K562 (cell line): ENCODE data around the gene IL20RB. TPM values are rescaled to one million over a fixed set of nuclear protein-coding genes. Genes with fewer than 3 reads are reported as not detected.
"Not testable (repeated sequence)": the region's sequence is repeated elsewhere in the genome, so short reads cannot be mapped to it uniquely, and the experiment has no call there.

Experiments
- ATAC-seq: fragments of 200-7000 bp; cut with Tn5 transposase; 3 replicates; pipeline ENCODE4 v1.9.1; 2020; ENCODE audit warnings: moderate library complexity
- BruUV-seq: library from RNA; stranded (reverse); fragments of 400-500 nt; replicated peaks from 2 replicates; lab custom pipeline; 2021; lab: Mats Ljungman, UMichigan
- CTCF ChIA-PET: fragments of 300-600 bp; formaldehyde crosslinking; extraction: SDS; loops from one replicate; lab custom pipeline; 2021; ENCODE audit warnings: low intra/inter-chr PET ratio; lab: Yijun Ruan, JAX
- POLR2A ChIA-PET: fragments of 300-600, 350-650 bp; sonication (Branson Sonifier 250); formaldehyde crosslinking; extraction: SDS; loops from one replicate; lab custom pipeline; 2021; ENCODE audit warnings: antibody characterized with exemption, inconsistent platforms; lab: Yijun Ruan, JAX
- DNase-seq, 4 experiments: peaks; one replicate each; pipeline versions ENCODE4 v3.0.0 to v3.0.0-alpha.2; 2011 to 2018; ENCODE audit warnings: low spot score in 3 of 4, mixed read lengths in 3 of 4; ENCODE audit errors: extremely low read depth in 1 of 4
- FAIRE-seq: peaks from 2 replicates; lab custom pipeline; 2011; peaks lifted over from hg19 to GRCh38; lab: Jason Lieb, UNC
- H2AFZ ChIP-seq: 2 replicates; pipeline ENCODE4 v1.6.0; 2011; ENCODE audit warnings: low read depth, low read length, control low read depth, inconsistent platforms
- H3K27ac ChIP-seq: fragments of 200-600 bp; 3 replicates; pipeline ENCODE4 v1.8.0; 2011; ENCODE audit warnings: low read depth, mild to moderate bottlenecking, control low read depth, inconsistent platforms, low read length, moderate library complexity, mixed read lengths; ENCODE audit errors: extremely low read depth
- H3K27me3 ChIP-seq, 2 experiments: fragments of 300-600 bp in 1 of 2; 2 replicates in 1 of 2; 3 replicates in 1 of 2; pipeline versions ENCODE4 v1.6.0 to v1.8.0; 2011; ENCODE audit warnings: inconsistent platforms in 2 of 2, low read length in 2 of 2, mild to moderate bottlenecking in 1 of 2, mixed read lengths in 1 of 2, moderate library complexity in 1 of 2; ENCODE audit not compliant: control insufficient read depth in 2 of 2, insufficient read depth in 2 of 2
- H3K36me3 ChIP-seq: fragments of 300-600 bp; 3 replicates; pipeline ENCODE4 v1.8.0; 2011; ENCODE audit warnings: mild to moderate bottlenecking, low read length, inconsistent platforms; ENCODE audit not compliant: control insufficient read depth, insufficient read depth
- H3K4me1 ChIP-seq, 2 experiments: fragments of 200-600 bp in 1 of 2; replicated peaks in 1 of 2; 2 replicates in 1 of 2; 3 replicates in 1 of 2; pipeline versions ENCODE4 v1.5.1 to v1.8.0; 2011; ENCODE audit warnings: inconsistent platforms in 2 of 2, low read length in 2 of 2, mild to moderate bottlenecking in 1 of 2, mixed read lengths in 1 of 2, moderate library complexity in 1 of 2; ENCODE audit not compliant: control insufficient read depth in 2 of 2, insufficient read depth in 2 of 2
- H3K4me2 ChIP-seq: 2 replicates; pipeline ENCODE4 v1.6.1; 2011; ENCODE audit warnings: low read length, control low read depth, inconsistent platforms, mixed read lengths; ENCODE audit not compliant: insufficient read depth
- H3K4me3 ChIP-seq: fragments of 200-600 bp; sonication (generic), shearing (Covaris generic); 2 replicates; pipeline ENCODE4 v1.5.1; 2016; ENCODE audit warnings: control low read depth, inconsistent platforms
- H3K79me2 ChIP-seq: fragments of 200-600 bp; 3 replicates; pipeline ENCODE4 v1.8.0; 2011; ENCODE audit warnings: low read length, inconsistent platforms; ENCODE audit not compliant: control insufficient read depth, insufficient read depth
- H3K9ac ChIP-seq, 2 experiments: 2 replicates each; pipeline versions ENCODE4 v1.6.0 to v1.6.1; 2011; ENCODE audit warnings: low read depth in 2 of 2, low read length in 2 of 2, control low read depth in 1 of 2, inconsistent platforms in 1 of 2, mild to moderate bottlenecking in 1 of 2, mixed read lengths in 1 of 2; ENCODE audit not compliant: insufficient read depth in 1 of 2
- H3K9me1 ChIP-seq: one replicate; pipeline ENCODE4 v1.6.0; 2011; ENCODE audit warnings: inconsistent platforms, mild to moderate bottlenecking, low read length, moderate library complexity; ENCODE audit not compliant: control insufficient read depth, insufficient read depth
- H3K9me3 ChIP-seq: replicated peaks from 2 replicates; pipeline ENCODE4 v1.5.1; 2011; ENCODE audit warnings: low read depth, low read length, inconsistent platforms; ENCODE audit not compliant: control insufficient read depth, insufficient read depth
- H4K20me1 ChIP-seq: replicated peaks from 2 replicates; pipeline ENCODE4 v1.6.1; 2011; ENCODE audit warnings: low read length, inconsistent platforms, mixed read lengths; ENCODE audit not compliant: control insufficient read depth, insufficient read depth
- BCOR ChIP-seq: fragments of 450-650 bp; IDR thresholded peaks from 2 replicates; pipeline ENCODE4 v1.6.1; 2016
- GABPA ChIP-seq: fragments of 200-800 bp; sonication (Bioruptor generic); conservative IDR thresholded peaks from 2 replicates; pipeline ENCODE4 v1.6.1; 2016; ENCODE audit warnings: low read depth, missing genetic modification characterization, missing compliant biosample characterization
- GTF2E2 ChIP-seq: fragments of 200-800 bp; sonication (Bioruptor generic); IDR thresholded peaks from 2 replicates; pipeline ENCODE4 v1.6.1; 2016; ENCODE audit warnings: missing genetic modification characterization, missing compliant biosample characterization
- HINFP ChIP-seq: fragments of 450-650 bp; conservative IDR thresholded peaks from 2 replicates; pipeline ENCODE4 v1.6.1; 2016; ENCODE audit warnings: missing genetic modification characterization, low read depth, mild to moderate bottlenecking, control low read depth, missing compliant biosample characterization
- HOXB6 ChIP-seq: fragments of 250-450 bp; sonication (Bioruptor Pico); IDR thresholded peaks from 2 replicates; pipeline ENCODE4 v1.5.1; 2022; ENCODE audit warnings: mild to moderate bottlenecking, borderline replicate concordance
- MLX ChIP-seq, 2 experiments: fragments of 450-650 bp in 1 of 2; sonication (generic) in 1 of 2; formaldehyde crosslinking; conservative IDR thresholded peaks; 2 replicates each; pipeline versions ENCODE4 v1.4.0 to v1.8.1; 2020 to 2022; ENCODE audit warnings: mild to moderate bottlenecking in 1 of 2, missing genetic modification reagents in 1 of 2
- POLR2A ChIP-seq: fragments of 450-650 bp; conservative IDR thresholded peaks from 2 replicates; pipeline ENCODE4 v1.6.1; 2016
- PRPF4 ChIP-seq: fragments of 200-400 bp; formaldehyde crosslinking; IDR thresholded peaks from one replicate; pipeline ENCODE4 v1.6.1; 2017; ENCODE audit warnings: low read length, low read depth, mild to moderate bottlenecking; ENCODE audit not compliant: insufficient read depth, poor library complexity, severe bottlenecking
- ZNF146 ChIP-seq: IDR thresholded peaks from one replicate; pipeline ENCODE4 v1.6.1; 2018; ENCODE audit warnings: missing compliant biosample characterization; ENCODE audit not compliant: unreplicated experiment
- ZNF384 ChIP-seq: IDR thresholded peaks from 2 replicates; pipeline ENCODE4 v1.6.1; 2012; ENCODE audit warnings: low read depth, low read length, improper control_type of control experiment
- ZNF57 ChIP-seq: fragments of 450-650 bp; formaldehyde crosslinking; IDR thresholded peaks from 2 replicates; pipeline ENCODE4 v1.4.0; 2020; ENCODE audit warnings: mild to moderate bottlenecking, moderate library complexity
- ZNF644 ChIP-seq: fragments of 200-800 bp; sonication (Bioruptor generic); IDR thresholded peaks from 2 replicates; pipeline ENCODE4 v1.6.1; 2016; ENCODE audit warnings: low read depth, missing genetic modification characterization, missing compliant biosample characterization
- ZNF717 ChIP-seq: fragments of 250-450 bp; sonication (Bioruptor Pico); IDR thresholded peaks from 2 replicates; pipeline ENCODE4 v1.5.0; 2021
- ZNF79 ChIP-seq: fragments of 250-450 bp; sonication (Bioruptor Pico); IDR thresholded peaks from 2 replicates; pipeline ENCODE4 v1.4.0; 2020; ENCODE audit warnings: low read depth, mild to moderate bottlenecking, moderate library complexity
- WGBS: fragments of 100-300 bp; shearing (Covaris generic); methylation state at CpG from one replicate; pipeline ENCODE4 v1.1.6; 2016; ENCODE audit warnings: low coverage, mixed read lengths; ENCODE audit not compliant: insufficient coverage; ENCODE audit errors: missing lambda C conversion rate; 5-methylcytosine and 5-hydroxymethylcytosine counted together
- in situ Hi-C: fragments of 300-500 bp; cut with MboI; formaldehyde crosslinking; loops from 4 replicates; pipeline ENCODE4 v1.15.0; 2018; ENCODE audit warnings: inconsistent platforms, mixed read lengths
- intact Hi-C: fragments of 100-400 bp; cut with micrococcal nuclease; formaldehyde crosslinking; loops from 2 replicates; pipeline ENCODE4 v1.14.2; 2022
- polyA plus RNA-seq, 8 experiments: library from polyadenylated mRNA; depleted of rRNA in 4 of 8; stranded (reverse) in 5 of 8; unstranded in 3 of 8; fragments of >200 nt; fragmentation: Nextera tagmentation in 2 of 8; fragmentation: Illumina TruSeq in 1 of 8; extraction: Ambion mirVana in 2 of 8; extraction: Trizol in 1 of 8; gene quantifications; 2 replicates each; pipeline versions ENCODE4 v1.2.1 to v1.2.3, GENCODE V29; 2011 to 2014; ENCODE audit warnings: inconsistent platforms in 1 of 8, missing spikeins in 1 of 8
- total RNA-seq, 7 experiments: library from RNA; depleted of rRNA in 6 of 7; stranded (reverse); fragments of >200 nt in 6 of 7; fragmentation: Illumina TruSeq in 2 of 7; extraction: Trizol in 2 of 7; gene quantifications; 2 replicates each; pipeline versions ENCODE4 v1.2.1 to v1.2.3, GENCODE V29; 2011 to 2021; ENCODE audit warnings: low replicate concordance in 1 of 7

Gene IL20RB
- total and polyA plus RNA-seq, 9 of the 15 experiments (the other 6 are each of a cell fraction or from before 2014, with no cell fraction given): 0.77 to 9.9 (median 6.1) TPM

GRCh38 chr3:137017316-137017715, 59.5 kb downstream of the IL20RB start:
- DNase-seq, H3K4me2 ChIP-seq, H3K9me3 ChIP-seq, CTCF ChIA-PET, intact Hi-C loops, FAIRE-seq, H3K27ac ChIP-seq, H3K27me3 ChIP-seq, H3K4me3 ChIP-seq, H3K36me3 ChIP-seq, H3K4me1 ChIP-seq, BruUV-seq, H4K20me1 ChIP-seq, H2AFZ ChIP-seq: not testable (repeated sequence)
- in situ Hi-C loops: loop anchor here (25.0 kb wide), 2 partner anchors 480 to 630 kb away; no protein-coding TSS in a partner anchor
- POLR2A ChIA-PET: interaction anchor here (0.6 kb wide), 1 partner anchor 667 kb away, joined by 4 read pairs; no protein-coding TSS in a partner anchor
- 11% methylated on average over 1 of the region's 1 CpG for WGBS
- peak; percentile 71 for TF ChIP-seq BCOR
- TF ChIP-seq ZNF146 (CRISPR knock-in tag): peak; percentile 44
- TF ChIP-seq, all 486 proteins: peak for 2; not testable (repeated sequence) for 484
- H3K9me1 ChIP-seq, H3K79me2 ChIP-seq, H3K9ac ChIP-seq, ATAC-seq: not testable (repeated sequence)

GRCh38 chr3:137020315-137020714, 62.5 kb downstream of the IL20RB start:
- WGBS: 19% methylated on average over 5 of the region's 5 CpGs
- DNase-seq: no peak
- no peaks in the 10 kb centered on the region for H4K20me1 ChIP-seq
- no peak overlapping the region for H3K27ac ChIP-seq
- H3K4me1 ChIP-seq: no peaks in the 10 kb centered on the region
- H3K4me2 ChIP-seq: no peak overlapping the region
- no peak overlapping the region for H3K4me3 ChIP-seq
- POLR2A ChIA-PET: interaction anchor here (0.6 kb wide), 1 partner anchor 268 kb away, joined by 4 read pairs; the partner anchor contains the start of gene STAG1
- H3K9me1 ChIP-seq: no peaks in the 10 kb centered on the region
- H3K36me3 ChIP-seq: no peaks in the 10 kb centered on the region
- no peak for ATAC-seq
- intact Hi-C loops: no loop called here
- H2AFZ ChIP-seq: no peak overlapping the region
- no peaks in the 10 kb centered on the region for H3K79me2 ChIP-seq
- CTCF ChIA-PET: no interaction called here
- no peak overlapping the region for H3K9ac ChIP-seq
- H3K27me3 ChIP-seq: peaks cover 0 to 6% of the 10 kb centered on the region in 2 experiments; a peak in 2 of 5 replicates
- in situ Hi-C loops: loop anchor here (10.0 to 25.0 kb wide), 3 partner anchors 483 to 1886 kb away; no protein-coding TSS in a partner anchor
- H3K9me3 ChIP-seq: no peaks in the 10 kb centered on the region
- FAIRE-seq: no peak
- BruUV-seq: no TSS peak
- TF ChIP-seq ZNF79 (CRISPR knock-in tag): no peak
- no peak for TF ChIP-seq HOXB6 (CRISPR knock-in tag)
- no peak for TF ChIP-seq ZNF644 (tag)
- TF ChIP-seq GABPA (tag): no peak
- TF ChIP-seq POLR2A: no peak
- no peak for TF ChIP-seq PRPF4
- no peak for TF ChIP-seq HINFP (tag)
- TF ChIP-seq ZNF384: no peak
- TF ChIP-seq ZNF57 (CRISPR knock-in tag): no peak
- no peak for TF ChIP-seq MLX (CRISPR knock-in tag; conservative IDR thresholded peaks at IDR 0.05)
- TF ChIP-seq ZNF717 (CRISPR knock-in tag): no peak
- no peak for TF ChIP-seq GTF2E2 (tag)
